HepG2 (cell line): Measurements from ENCODE around the gene RAC3. TPM values are rescaled to one million over a fixed set of nuclear protein-coding genes. Genes with fewer than 3 reads are reported as not detected.

Source experiments
- ARID4A ChIP-seq: sonication (generic); formaldehyde crosslinking; IDR thresholded peaks from 2 replicates; pipeline ENCODE4 v1.5.0; 2020; ENCODE audit warnings: mild to moderate bottlenecking, missing genetic modification reagents, borderline replicate concordance
- BRD4 ChIP-seq: sonication (generic); formaldehyde crosslinking; IDR thresholded peaks from 2 replicates; pipeline ENCODE4 v1.4.0; 2020; ENCODE audit warnings: missing genetic modification reagents
- DR1 ChIP-seq: sonication (generic); formaldehyde crosslinking; IDR thresholded peaks from 2 replicates; pipeline ENCODE4 v1.8.0; 2021; ENCODE audit warnings: mild to moderate bottlenecking, missing genetic modification reagents, inconsistent platforms
- FOXO4 ChIP-seq: sonication (generic); formaldehyde crosslinking; conservative IDR thresholded peaks from 2 replicates; pipeline ENCODE4 v1.8.1; 2023; ENCODE audit warnings: missing genetic modification reagents
- ISX ChIP-seq: sonication (generic); formaldehyde crosslinking; conservative IDR thresholded peaks from 2 replicates; pipeline ENCODE4 v1.5.0; 2020; ENCODE audit warnings: missing genetic modification reagents
- KDM6A ChIP-seq: IDR thresholded peaks from 2 replicates; pipeline ENCODE4 v1.6.1; 2016; ENCODE audit warnings: low read depth
- MXD3 ChIP-seq: IDR thresholded peaks from 2 replicates; pipeline ENCODE4 v1.6.1; 2016; ENCODE audit warnings: mild to moderate bottlenecking, missing biosample characterization, missing genetic modification reagents
- SNAPC5 ChIP-seq: sonication (generic); formaldehyde crosslinking; IDR thresholded peaks from 2 replicates; pipeline ENCODE4 v1.8.1; 2023; ENCODE audit warnings: mild to moderate bottlenecking, missing genetic modification reagents, borderline replicate concordance
- TP53 ChIP-seq: sonication (generic); formaldehyde crosslinking; conservative IDR thresholded peaks from 2 replicates; pipeline ENCODE4 v1.4.0; 2020; ENCODE audit warnings: missing genetic modification reagents
- TRAFD1 ChIP-seq: sonication (generic); formaldehyde crosslinking; IDR thresholded peaks from 2 replicates; pipeline ENCODE4 v1.5.1; 2020; ENCODE audit warnings: missing genetic modification reagents, mild to moderate bottlenecking, borderline replicate concordance
- ZBTB14 ChIP-seq: sonication (generic); formaldehyde crosslinking; IDR thresholded peaks from 2 replicates; pipeline ENCODE4 v1.4.0; 2020; ENCODE audit warnings: missing genetic modification reagents
- ZC3H13 ChIP-seq: sonication (generic); formaldehyde crosslinking; IDR thresholded peaks from 2 replicates; pipeline ENCODE4 v1.8.1; 2023; ENCODE audit warnings: mild to moderate bottlenecking, missing genetic modification reagents, moderate library complexity
- ZFAT ChIP-seq: sonication (generic); formaldehyde crosslinking; conservative IDR thresholded peaks from 2 replicates; pipeline ENCODE4 v1.8.1; 2023; ENCODE audit warnings: missing genetic modification reagents, inconsistent platforms
- ZFP82 ChIP-seq: sonication (generic); formaldehyde crosslinking; IDR thresholded peaks from 2 replicates; pipeline ENCODE4 v1.5.1; 2020; ENCODE audit warnings: mild to moderate bottlenecking, missing genetic modification reagents, borderline replicate concordance
- ZFX ChIP-seq: sonication (generic); formaldehyde crosslinking; IDR thresholded peaks from 2 replicates; pipeline ENCODE4 v1.4.0; 2020; ENCODE audit warnings: mild to moderate bottlenecking, low read depth, missing genetic modification reagents, moderate library complexity
- ZNF354B ChIP-seq: sonication (generic); formaldehyde crosslinking; IDR thresholded peaks from 2 replicates; pipeline ENCODE4 v1.8.0; 2022; ENCODE audit warnings: mild to moderate bottlenecking, missing genetic modification reagents
- ZNF678 ChIP-seq: sonication (generic); formaldehyde crosslinking; IDR thresholded peaks from 2 replicates; pipeline ENCODE4 v1.4.0; 2020; ENCODE audit warnings: mild to moderate bottlenecking, missing genetic modification reagents
- ZNF709 ChIP-seq: sonication (generic); formaldehyde crosslinking; IDR thresholded peaks from 2 replicates; pipeline ENCODE4 v1.5.0; 2020; ENCODE audit warnings: mild to moderate bottlenecking, missing genetic modification reagents
- ZNF841 ChIP-seq: sonication (generic); formaldehyde crosslinking; IDR thresholded peaks from 2 replicates; pipeline ENCODE4 v1.8.1; 2023; ENCODE audit warnings: missing genetic modification reagents, borderline replicate concordance
- polyA plus RNA-seq, 8 experiments: library from polyadenylated mRNA; depleted of rRNA in 3 of 8; stranded (reverse) in 7 of 8; unstranded in 1 of 8; fragments of >200 nt; fragmentation: Illumina TruSeq in 4 of 8; extraction: Trizol in 4 of 8; gene quantifications; 2 replicates each; pipeline versions ENCODE4 v1.2.1 to v1.2.3, GENCODE V29; 2011 to 2016; ENCODE audit warnings: low read depth in 4 of 8, missing spikeins in 1 of 8, mixed read lengths in 1 of 8; ENCODE audit not compliant: insufficient read depth in 1 of 8
- total RNA-seq, 5 experiments: library from RNA; depleted of rRNA; stranded (reverse); fragments of >200 nt; fragmentation: Illumina TruSeq; extraction: Trizol; gene quantifications; 2 replicates each; pipeline ENCODE4 v1.2.3, GENCODE V29; 2016; ENCODE audit warnings: low read depth in 1 of 5

RAC3 gene
- total and polyA plus RNA-seq, 2 of the 13 experiments (the other 11 are each of a cell fraction or from before 2014, with no cell fraction given), result 10.5 to 21.3 TPM

- TF ChIP-seq ARID4A (CRISPR knock-in tag) (0 out of 2 replicates have a peak, but pooled peaks have one; percentile 23), ZNF709 (CRISPR knock-in tag) (peak; percentile 97; the same call in 1 of the 2 replicates), ZBTB14 (CRISPR knock-in tag) (no peak), SNAPC5 (CRISPR knock-in tag) (0 out of 2 replicates have a peak, but pooled peaks have one; percentile 90), TP53 (CRISPR knock-in tag) (0 out of 2 replicates have a peak, but pooled peaks have one; percentile 28), MXD3 (CRISPR knock-in tag) (peak; percentile 71; the same call in 1 of the 2 replicates), ZNF354B (CRISPR knock-in tag) (peak; percentile 28), ZFP82 (CRISPR knock-in tag) (no peak), ZNF678 (CRISPR knock-in tag) (0 out of 2 replicates have a peak, but pooled peaks have one; percentile 72), KDM6A (no peak; the same call in 1 of the 2 replicates), DR1 (CRISPR knock-in tag) (peak; percentile 90), ZFAT (CRISPR knock-in tag) (no peak), ZC3H13 (CRISPR knock-in tag) (peak; percentile 99), ZNF841 (CRISPR knock-in tag) (no peak), FOXO4 (CRISPR knock-in tag) (no peak), ISX (CRISPR knock-in tag) (no peak), ZFX (CRISPR knock-in tag) (peak; percentile 78), BRD4 (peak; percentile 80), TRAFD1 (CRISPR knock-in tag) (peak; percentile 6; the same call in 1 of the 2 replicates)
Measured at GRCh38 chr17:81993729-81994592, 37.5 kb upstream of the RAC3 start (continued).
